HCT116 (cell line): ENCODE measurements around the gene ADAMTS9. TPM values are rescaled to one million over a fixed set of nuclear protein-coding genes. Genes with fewer than 3 reads are reported as not detected.

ENCODE experiments used
- ATAC-seq: fragments of 200-7000 bp; cut with Tn5 transposase; 2 replicates; pipeline ENCODE4 v1.9.1; 2020; ENCODE audit warnings: mild to moderate bottlenecking, moderate library complexity
- BruUV-seq: library from RNA; stranded (reverse); fragments of 400-500 nt; replicated peaks from 2 replicates; lab custom pipeline; 2021; lab: Mats Ljungman, UMichigan
- CTCF ChIA-PET: fragments of 300-600 bp; sonication (Branson Sonifier 250); formaldehyde crosslinking; loops from one replicate; lab custom pipeline; 2021; ENCODE audit warnings: antibody characterized with exemption; lab: Charles Lee
- POLR2A ChIA-PET: fragments of 300-600, 350-600 bp; sonication (Branson Sonifier 250); formaldehyde crosslinking; loops from one replicate; lab custom pipeline; 2021; ENCODE audit warnings: antibody characterized with exemption; lab: Charles Lee
- RAD21 ChIA-PET, 2 experiments: fragments of 300-600 bp; sonication (Branson Sonifier 250); formaldehyde crosslinking; loops; one replicate each; lab custom pipeline; 2023; ENCODE audit warnings: low total read pairs in 2 of 2; ENCODE audit not compliant: uncharacterized antibody in 2 of 2, unreplicated experiment in 2 of 2, low non-redundant PET in 1 of 2; lab: Charles Lee
- DNase-seq: peaks from one replicate; pipeline ENCODE4 v3.0.0-alpha.2; 2010; ENCODE audit warnings: low read depth, low spot score
- H2AFZ ChIP-seq: fragments of 200-600 bp; shearing (Covaris generic), sonication (generic); 2 replicates; pipeline ENCODE4 v1.6.1; 2017; ENCODE audit warnings: low read depth, mixed run types, mixed read lengths, antibody characterized with exemption, low read length; ENCODE audit not compliant: poor library complexity, severe bottlenecking
- H3K27ac ChIP-seq: 2 replicates; pipeline ENCODE4 v1.5.1; 2012; ENCODE audit warnings: low read depth, low read length
- H3K27me3 ChIP-seq: fragments of 200-600 bp; sonication (generic); 2 replicates; pipeline ENCODE4 v1.6.1; 2016; ENCODE audit warnings: mixed run types, low read length, mixed read lengths; ENCODE audit not compliant: insufficient read depth
- H3K36me3 ChIP-seq, 2 experiments: fragments of 200-500 bp in 1 of 2; fragments of 200-600 bp in 1 of 2; sonication (Bioruptor generic) in 1 of 2; sonication (generic) in 1 of 2; 2 replicates each; pipeline versions ENCODE4 v1.5.1 to v1.6.1; 2014 to 2016; ENCODE audit warnings: low read length in 2 of 2, inconsistent platforms in 1 of 2, mixed read lengths in 1 of 2, mixed run types in 1 of 2; ENCODE audit not compliant: insufficient read depth in 2 of 2, control insufficient read depth in 1 of 2
- H3K4me1 ChIP-seq, 2 experiments: fragments of 200-600 bp in 1 of 2; sonication (generic) in 1 of 2; 2 replicates each; pipeline versions ENCODE4 v1.5.1 to v1.6.1; 2012 to 2017; ENCODE audit warnings: low read length in 2 of 2, inconsistent platforms in 1 of 2, mild to moderate bottlenecking in 1 of 2, mixed read lengths in 1 of 2, mixed run types in 1 of 2, moderate library complexity in 1 of 2; ENCODE audit not compliant: insufficient read depth in 2 of 2, control insufficient read depth in 1 of 2
- H3K4me2 ChIP-seq: fragments of 200-600 bp; sonication (generic); 2 replicates; pipeline ENCODE4 v1.6.1; 2017; ENCODE audit warnings: mixed run types, low read length, mixed read lengths
- H3K4me3 ChIP-seq, 2 experiments: fragments of 200-600 bp in 1 of 2; sonication (generic) in 1 of 2; replicated peaks in 1 of 2; 2 replicates each; pipeline ENCODE4 v1.5.1; 2011 to 2016; ENCODE audit warnings: low read length in 2 of 2, control low read depth in 1 of 2, low read depth in 1 of 2, mild to moderate bottlenecking in 1 of 2, mixed read lengths in 1 of 2, mixed run types in 1 of 2
- H3K79me2 ChIP-seq: fragments of 200-600 bp; sonication (generic); 2 replicates; pipeline ENCODE4 v1.6.1; 2017; ENCODE audit warnings: mild to moderate bottlenecking, mixed run types, low read length, moderate library complexity, mixed read lengths; ENCODE audit not compliant: insufficient read depth
- H3K9ac ChIP-seq: fragments of 200-600 bp; sonication (generic); 2 replicates; pipeline ENCODE4 v1.6.1; 2016; ENCODE audit warnings: low read length, mixed read lengths
- H3K9me2 ChIP-seq: fragments of 200-600 bp; sonication (generic), shearing (Covaris generic); 2 replicates; pipeline ENCODE4 v1.6.1; 2017; ENCODE audit warnings: mixed run types, mild to moderate bottlenecking, moderate library complexity; ENCODE audit not compliant: insufficient read depth
- H3K9me3 ChIP-seq, 2 experiments: fragments of 200-500 bp in 1 of 2; fragments of 200-600 bp in 1 of 2; sonication (Bioruptor generic) in 1 of 2; sonication (generic) in 1 of 2; 2 replicates each; pipeline ENCODE4 v1.6.1; 2014 to 2017; ENCODE audit warnings: low read length in 2 of 2, mixed read lengths in 2 of 2, inconsistent platforms in 1 of 2, low read depth in 1 of 2, mild to moderate bottlenecking in 1 of 2, mixed run types in 1 of 2, moderate library complexity in 1 of 2; ENCODE audit not compliant: control insufficient read depth in 1 of 2, insufficient read depth in 1 of 2
- H4K20me1 ChIP-seq: fragments of 200-600 bp; sonication (generic), shearing (Covaris generic); 2 replicates; pipeline ENCODE4 v1.6.1; 2017; ENCODE audit warnings: mixed run types, mild to moderate bottlenecking, moderate library complexity; ENCODE audit not compliant: insufficient read depth
- JUND ChIP-seq: IDR thresholded peaks from 2 replicates; pipeline ENCODE4 v1.6.1; 2012
- SP1 ChIP-seq: IDR thresholded peaks from 2 replicates; pipeline ENCODE4 v1.6.1; 2012; ENCODE audit warnings: low read depth
- ZNF274 ChIP-seq: fragments of 200-500 bp; sonication (Bioruptor generic); IDR thresholded peaks from 2 replicates; pipeline ENCODE4 v1.6.1; 2014; ENCODE audit warnings: mild to moderate bottlenecking, low read depth, low read length, inconsistent platforms
- intact Hi-C: fragments of 100-400 bp; cut with micrococcal nuclease; formaldehyde crosslinking; loops from 2 replicates; pipeline ENCODE4 v1.10.0; 2022
- total RNA-seq: library from RNA; stranded (reverse); gene quantifications from one replicate; pipeline ENCODE4 v1.2.1, GENCODE V29; 2021; ENCODE audit not compliant: unreplicated experiment
- TF ChIP-seq, protein P1 (sequence below): IDR thresholded peaks from 2 replicates; pipeline ENCODE4 v1.6.1; 2011; ENCODE audit warnings: mild to moderate bottlenecking, low read length, moderate library complexity; ENCODE audit not compliant: insufficient replicate concordance; ENCODE audit errors: extremely low read depth
- TF ChIP-seq, protein P2 (sequence below): IDR thresholded peaks from 2 replicates; pipeline ENCODE4 v1.6.1; 2012

ADAMTS9 gene
- total RNA-seq, 1 experiment from 2014 or later: 0.05 TPM

GRCh38 chr3:64717411-64717810 is 29.6 kb upstream of the ADAMTS9 start:
- Histone ChIP-seq H3K27ac (no peak overlapping the region), H3K9ac (no peak overlapping the region), H3K9me3 (no peaks in the 10 kb centered on the region), H3K27me3 (no peaks in the 10 kb centered on the region), H4K20me1 (no peaks in the 10 kb centered on the region), H3K4me2 (no peak overlapping the region), H3K4me3 (no peak overlapping the region), H2AFZ (no peak overlapping the region), H3K36me3 (no peaks in the 10 kb centered on the region), H3K9me2 (no peaks in the 10 kb centered on the region), H3K4me1 (no peaks in the 10 kb centered on the region), H3K79me2 (no peaks in the 10 kb centered on the region)
- DNase-seq (no peak), ATAC-seq (no peak)
- TF ChIP-seq SP1: no peak
- TF ChIP-seq, protein P1, sequence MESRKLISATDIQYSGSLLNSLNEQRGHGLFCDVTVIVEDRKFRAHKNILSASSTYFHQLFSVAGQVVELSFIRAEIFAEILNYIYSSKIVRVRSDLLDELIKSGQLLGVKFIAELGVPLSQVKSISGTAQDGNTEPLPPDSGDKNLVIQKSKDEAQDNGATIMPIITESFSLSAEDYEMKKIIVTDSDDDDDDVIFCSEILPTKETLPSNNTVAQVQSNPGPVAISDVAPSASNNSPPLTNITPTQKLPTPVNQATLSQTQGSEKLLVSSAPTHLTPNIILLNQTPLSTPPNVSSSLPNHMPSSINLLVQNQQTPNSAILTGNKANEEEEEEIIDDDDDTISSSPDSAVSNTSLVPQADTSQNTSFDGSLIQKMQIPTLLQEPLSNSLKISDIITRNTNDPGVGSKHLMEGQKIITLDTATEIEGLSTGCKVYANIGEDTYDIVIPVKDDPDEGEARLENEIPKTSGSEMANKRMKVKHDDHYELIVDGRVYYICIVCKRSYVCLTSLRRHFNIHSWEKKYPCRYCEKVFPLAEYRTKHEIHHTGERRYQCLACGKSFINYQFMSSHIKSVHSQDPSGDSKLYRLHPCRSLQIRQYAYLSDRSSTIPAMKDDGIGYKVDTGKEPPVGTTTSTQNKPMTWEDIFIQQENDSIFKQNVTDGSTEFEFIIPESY: no peak
- TF ChIP-seq JUND: no peak
- ChIA-PET POLR2A (no interaction called here), CTCF (no interaction called here), RAD21 (no interaction called here)
- no TSS peak for BruUV-seq
- intact Hi-C loops: no loop called here

DNA sequence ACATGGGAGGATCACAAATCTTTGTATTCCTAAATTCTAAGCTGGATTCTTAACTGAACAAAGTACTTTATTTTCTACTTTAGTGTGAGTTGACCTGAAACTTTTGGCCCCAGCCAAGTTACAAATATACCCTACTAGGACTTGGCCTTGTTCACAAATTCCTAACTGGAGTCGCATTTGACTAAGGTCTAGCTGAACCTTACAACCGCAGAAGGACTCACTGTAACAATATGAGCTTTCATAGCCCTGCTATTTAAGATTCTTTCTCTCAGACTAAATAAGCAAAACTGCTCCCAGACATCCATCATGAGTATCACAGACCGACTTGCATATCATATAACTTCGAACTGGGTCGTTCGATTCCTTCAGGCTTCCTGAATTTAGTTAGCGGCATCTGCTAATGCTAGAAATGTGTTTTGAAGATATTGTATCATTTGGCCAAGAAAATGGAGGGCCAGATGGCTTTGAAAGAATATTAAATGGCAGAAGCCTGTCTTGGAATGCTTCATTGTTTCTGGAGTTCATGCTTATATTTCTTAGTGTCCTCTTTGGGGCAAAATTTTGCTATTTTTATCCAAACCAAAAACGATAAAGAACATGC is 28.4 kb upstream of the ADAMTS9 start:
- no TSS peak for BruUV-seq
- no peak overlapping the region for H3K4me3 ChIP-seq
- no peak for ATAC-seq
- H3K9ac ChIP-seq: no peak overlapping the region
- intact Hi-C loops: no loop called here
- no peak for DNase-seq
- no peaks in the 10 kb centered on the region for H3K4me1 ChIP-seq
- no peaks in the 10 kb centered on the region for H3K79me2 ChIP-seq
- CTCF ChIA-PET: no interaction called here
- no peak overlapping the region for H3K27ac ChIP-seq
- no peaks in the 10 kb centered on the region for H3K9me2 ChIP-seq
- H3K9me3 ChIP-seq: no peaks in the 10 kb centered on the region
- no peak overlapping the region for H3K4me2 ChIP-seq
- TF ChIP-seq, protein P2, sequence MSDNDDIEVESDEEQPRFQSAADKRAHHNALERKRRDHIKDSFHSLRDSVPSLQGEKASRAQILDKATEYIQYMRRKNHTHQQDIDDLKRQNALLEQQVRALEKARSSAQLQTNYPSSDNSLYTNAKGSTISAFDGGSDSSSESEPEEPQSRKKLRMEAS: no peak
- no peak for TF ChIP-seq JUND
- no peak for TF ChIP-seq ZNF274
- TF ChIP-seq, all 23 proteins: peak for 0
- ChIA-PET POLR2A (no interaction called here), RAD21 (no interaction called here)
- H3K36me3 ChIP-seq: no peaks in the 10 kb centered on the region
- H4K20me1 ChIP-seq: no peaks in the 10 kb centered on the region
- no peak overlapping the region for H2AFZ ChIP-seq
- H3K27me3 ChIP-seq: no peaks in the 10 kb centered on the region
